Measurements from ENCODE around the gene HADHA.
A peak's percentile ranks its signal among the peaks of the same experiment; 100 is the strongest.
"Not testable (repeated sequence)": the region's sequence is repeated elsewhere in the genome, so short reads cannot be mapped to it uniquely, and the experiment has no call there.

Gene HADHA

DNA sequence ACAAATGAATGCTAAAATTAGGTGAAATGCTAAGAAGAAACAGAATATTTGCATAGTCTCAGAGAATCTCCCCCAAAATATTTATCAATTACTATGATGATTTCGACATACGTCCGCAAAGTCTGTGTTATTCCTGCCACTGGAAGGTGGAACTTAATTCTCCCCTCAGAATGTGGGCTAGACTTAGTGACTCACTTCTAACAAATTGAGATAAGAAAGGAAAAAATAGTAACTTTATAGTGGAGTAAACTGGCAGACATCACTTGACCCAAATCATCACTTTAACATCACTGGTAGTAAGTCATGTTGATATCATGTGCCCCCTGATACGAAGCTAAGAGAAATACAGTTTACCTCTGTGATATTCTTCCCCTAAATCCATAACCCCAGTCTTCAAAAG is 23.8 kb upstream of the HADHA start:
- H3K27me3 Mint-ChIP-seq, result no peaks in the 10 kb centered on the region
- peaks cover 59% of the 10 kb centered on the region for H3K36me3 Mint-ChIP-seq (ENCODE audit: low read depth)
- peaks cover 14% of the 10 kb centered on the region for H3K4me1 Mint-ChIP-seq (ENCODE audit: low read depth)
- no peak overlapping the region for H3K27ac Mint-ChIP-seq
- H3K9me3 Mint-ChIP-seq, result no peaks in the 10 kb centered on the region
- DNase-seq, result no peak
- no peak overlapping the region for H3K4me3 Mint-ChIP-seq

DNA sequence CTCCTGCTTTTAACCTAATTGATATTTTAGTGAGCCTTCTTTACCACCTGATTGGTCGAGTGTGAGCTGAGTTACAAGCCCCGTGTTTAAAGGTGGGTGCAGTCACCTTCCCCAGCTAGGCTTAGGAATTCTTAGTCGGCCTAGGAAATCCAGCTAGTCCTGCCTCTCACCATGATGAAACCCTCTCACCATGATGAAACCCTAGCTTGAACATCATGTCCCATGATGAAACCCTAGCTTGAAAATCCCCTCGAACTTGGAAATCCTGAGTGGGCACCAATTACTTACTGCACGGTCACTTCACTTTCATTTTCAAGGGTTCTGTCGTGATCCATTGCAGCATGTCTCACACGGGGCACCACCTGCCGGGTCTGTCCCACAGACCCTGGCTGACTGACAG is 14.4 kb upstream of the HADHA start:
- not testable (repeated sequence) for H3K27ac Mint-ChIP-seq; DNase-seq; H3K4me1 Mint-ChIP-seq (ENCODE audit: low read depth); H3K4me3 Mint-ChIP-seq; H3K27me3 Mint-ChIP-seq; H3K9me3 Mint-ChIP-seq
- H3K36me3 Mint-ChIP-seq (ENCODE audit: low read depth), result peaks cover 73% of the 10 kb centered on the region

DNA sequence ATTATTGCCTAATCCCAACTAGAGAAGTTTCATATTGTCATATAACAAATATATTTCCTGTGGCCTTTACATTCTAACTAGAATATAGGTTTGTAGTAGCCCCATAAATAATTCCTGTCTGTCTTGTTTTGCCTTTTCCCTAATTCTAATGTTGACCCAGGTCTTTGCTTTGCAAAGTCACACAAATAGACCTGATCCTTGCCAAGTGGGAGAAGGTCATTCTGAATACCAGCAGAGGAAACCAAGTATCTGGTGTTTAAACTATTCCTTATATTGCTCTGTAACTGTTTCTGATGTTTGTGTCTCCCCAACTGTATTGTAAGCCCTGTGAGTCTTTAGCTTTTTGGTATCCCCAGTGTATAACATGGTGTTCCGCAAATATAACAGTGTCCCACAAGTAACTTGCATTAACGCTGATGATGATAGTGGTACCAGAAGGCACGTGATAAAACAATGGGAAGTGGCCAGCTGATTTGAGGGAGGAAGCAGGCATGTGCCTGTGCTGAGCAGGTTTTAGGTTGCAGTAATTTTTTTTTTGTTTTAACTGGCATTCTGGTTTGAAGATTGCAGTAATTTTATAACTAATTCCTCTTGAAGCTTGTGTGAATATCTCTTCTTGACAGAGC is 11.4 kb upstream of the HADHA start:
- Mint-ChIP-seq H3K4me3 (no peak overlapping the region), H3K4me1 (ENCODE audit: low read depth) (peaks cover 26% of the 10 kb centered on the region), H3K36me3 (ENCODE audit: low read depth) (peaks cover 55% of the 10 kb centered on the region), H3K9me3 (no peaks in the 10 kb centered on the region), H3K27ac (no peak overlapping the region), H3K27me3 (no peaks in the 10 kb centered on the region)
- DNase-seq, result no peak

DNA sequence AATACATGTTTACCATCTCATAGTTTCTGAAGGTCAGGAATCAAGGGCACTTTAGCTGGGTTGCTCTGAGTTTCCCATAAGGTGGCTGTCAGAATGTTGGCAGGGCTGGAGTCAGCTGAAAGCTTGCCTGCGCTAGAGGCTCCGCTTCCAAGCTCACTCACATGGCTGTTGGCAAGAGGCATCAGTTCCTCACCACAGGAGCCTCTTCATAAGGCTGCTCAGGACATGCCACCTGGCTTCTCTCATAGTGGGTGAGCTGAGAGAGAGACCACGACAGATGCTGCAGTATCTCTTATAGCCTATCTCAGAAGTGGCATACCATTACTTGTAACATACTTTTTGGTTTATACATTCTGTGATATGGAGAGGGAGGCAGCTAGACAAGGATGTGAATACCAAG is 7.5 kb upstream of the HADHA start:
- H3K27me3 Mint-ChIP-seq, result no peaks in the 10 kb centered on the region
- peaks cover 40% of the 10 kb centered on the region for H3K4me1 Mint-ChIP-seq (ENCODE audit: low read depth)
- DNase-seq, result no peak
- H3K9me3 Mint-ChIP-seq, result no peaks in the 10 kb centered on the region
- H3K27ac Mint-ChIP-seq, result no peak overlapping the region
- no peak overlapping the region for H3K4me3 Mint-ChIP-seq
- H3K36me3 Mint-ChIP-seq (ENCODE audit: low read depth), result peaks cover 28% of the 10 kb centered on the region

DNA sequence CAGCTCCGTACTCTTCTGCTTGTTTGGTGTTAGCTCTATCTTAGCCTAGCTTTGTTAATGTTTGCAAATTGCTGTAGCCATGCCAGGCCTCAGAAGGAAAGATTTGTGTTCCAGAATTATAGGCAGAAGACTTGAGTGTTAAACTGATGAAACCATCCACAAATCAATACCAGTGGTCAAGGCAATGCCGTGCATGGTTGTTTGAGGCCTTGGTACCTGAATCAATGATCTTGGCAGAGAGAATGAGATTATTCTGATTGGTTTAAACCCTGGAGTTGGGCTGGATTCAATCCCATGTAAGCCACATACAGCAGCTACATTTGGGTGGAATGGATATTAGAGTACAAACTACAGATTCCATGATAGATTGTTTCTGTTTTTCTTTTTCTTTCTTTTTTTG is 5.2 kb upstream of the HADHA start:
- H3K4me3 Mint-ChIP-seq, result no peak overlapping the region
- H3K9me3 Mint-ChIP-seq, result no peaks in the 10 kb centered on the region
- no peaks in the 10 kb centered on the region for H3K27me3 Mint-ChIP-seq
- no peak overlapping the region for H3K27ac Mint-ChIP-seq
- peaks cover 20% of the 10 kb centered on the region for H3K36me3 Mint-ChIP-seq (ENCODE audit: low read depth)
- peaks cover 51% of the 10 kb centered on the region for H3K4me1 Mint-ChIP-seq (ENCODE audit: low read depth)
- DNase-seq, result no peak

DNA sequence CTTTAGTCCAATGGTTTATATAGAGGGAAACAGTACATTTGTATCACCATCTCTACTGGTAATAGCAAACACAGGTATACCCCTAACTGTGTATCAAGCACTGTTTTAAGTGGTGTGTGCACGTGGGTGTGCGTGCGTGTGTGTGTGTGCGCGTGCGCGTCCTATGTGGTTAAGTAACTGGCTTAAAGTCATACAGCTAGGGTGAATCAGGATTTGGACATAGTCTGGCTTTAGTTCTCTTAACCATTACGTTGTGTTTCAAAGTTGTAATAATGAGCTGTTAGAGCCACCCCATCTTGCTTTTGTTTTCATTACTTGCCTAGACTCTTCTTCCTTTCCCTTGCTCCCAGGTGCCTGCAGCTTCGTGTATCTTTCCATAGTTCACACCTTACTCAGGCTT is 2.4 kb upstream of the HADHA start:
- Mint-ChIP-seq H3K9me3 (no peaks in the 10 kb centered on the region), H3K27me3 (no peaks in the 10 kb centered on the region), H3K36me3 (ENCODE audit: low read depth) (peaks cover 33% of the 10 kb centered on the region), H3K4me3 (peak overlapping the region; percentile 95), H3K4me1 (ENCODE audit: low read depth) (peaks cover 53% of the 10 kb centered on the region), H3K27ac (no peak overlapping the region)
- no peak for DNase-seq

DNA sequence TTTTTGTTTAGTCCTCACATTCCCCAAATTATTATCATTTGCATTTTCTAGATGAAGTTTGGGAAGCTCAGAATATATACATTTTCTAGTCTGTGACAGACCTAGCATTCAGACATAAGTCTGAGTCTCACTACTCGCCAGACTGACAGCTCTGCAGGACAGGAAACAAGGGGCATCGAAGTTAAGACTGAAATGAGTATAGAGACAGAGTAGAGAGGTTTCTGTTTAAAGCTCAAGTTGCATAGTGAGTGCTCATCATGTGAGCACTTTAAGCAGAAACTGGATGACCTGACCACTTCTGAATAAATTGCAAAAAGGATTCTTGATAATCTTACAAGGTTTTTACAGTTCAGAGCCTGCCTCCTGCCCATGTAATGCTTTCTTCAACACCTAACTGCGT is 1.4 kb upstream of the HADHA start:
- Mint-ChIP-seq H3K9me3 (no peaks in the 10 kb centered on the region), H3K4me3 (peak overlapping the region; percentile 95), H3K36me3 (ENCODE audit: low read depth) (peaks cover 36% of the 10 kb centered on the region), H3K27ac (peak overlapping the region; percentile 100), H3K27me3 (no peaks in the 10 kb centered on the region), H3K4me1 (ENCODE audit: low read depth) (peaks cover 50% of the 10 kb centered on the region)
- DNase-seq, result no peak

DNA sequence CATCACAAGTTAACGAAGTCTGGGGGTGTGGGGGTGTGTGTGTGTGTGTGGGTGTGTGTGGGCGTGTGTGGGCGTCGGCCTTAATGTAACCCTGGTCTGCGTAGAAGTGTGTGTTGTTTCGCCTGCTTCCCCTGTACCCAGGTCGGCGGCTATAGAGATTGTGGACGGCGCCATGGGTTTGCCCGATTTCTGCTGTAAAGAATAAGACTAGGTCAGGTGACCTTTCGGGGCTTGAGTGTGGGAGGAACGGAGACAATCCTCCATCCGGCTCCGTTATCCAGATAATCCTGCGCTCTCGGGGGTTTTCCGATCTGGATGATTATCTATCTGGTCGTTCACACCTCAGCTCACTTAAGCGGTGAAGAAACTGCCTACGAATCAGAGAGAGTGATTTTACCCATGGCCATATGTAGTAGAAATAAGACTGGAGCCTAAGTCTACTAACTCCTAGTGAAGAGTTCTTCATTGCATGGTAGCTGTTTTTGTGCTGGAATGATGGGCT is 850 bp upstream of the HADHA start:
- Mint-ChIP-seq H3K27me3 (no peaks in the 10 kb centered on the region), H3K9me3 (no peaks in the 10 kb centered on the region), H3K27ac (peak overlapping the region; percentile 100), H3K36me3 (ENCODE audit: low read depth) (peaks cover 38% of the 10 kb centered on the region), H3K4me3 (peak overlapping the region; percentile 95), H3K4me1 (ENCODE audit: low read depth) (peaks cover 54% of the 10 kb centered on the region)
- no peak for DNase-seq

DNA sequence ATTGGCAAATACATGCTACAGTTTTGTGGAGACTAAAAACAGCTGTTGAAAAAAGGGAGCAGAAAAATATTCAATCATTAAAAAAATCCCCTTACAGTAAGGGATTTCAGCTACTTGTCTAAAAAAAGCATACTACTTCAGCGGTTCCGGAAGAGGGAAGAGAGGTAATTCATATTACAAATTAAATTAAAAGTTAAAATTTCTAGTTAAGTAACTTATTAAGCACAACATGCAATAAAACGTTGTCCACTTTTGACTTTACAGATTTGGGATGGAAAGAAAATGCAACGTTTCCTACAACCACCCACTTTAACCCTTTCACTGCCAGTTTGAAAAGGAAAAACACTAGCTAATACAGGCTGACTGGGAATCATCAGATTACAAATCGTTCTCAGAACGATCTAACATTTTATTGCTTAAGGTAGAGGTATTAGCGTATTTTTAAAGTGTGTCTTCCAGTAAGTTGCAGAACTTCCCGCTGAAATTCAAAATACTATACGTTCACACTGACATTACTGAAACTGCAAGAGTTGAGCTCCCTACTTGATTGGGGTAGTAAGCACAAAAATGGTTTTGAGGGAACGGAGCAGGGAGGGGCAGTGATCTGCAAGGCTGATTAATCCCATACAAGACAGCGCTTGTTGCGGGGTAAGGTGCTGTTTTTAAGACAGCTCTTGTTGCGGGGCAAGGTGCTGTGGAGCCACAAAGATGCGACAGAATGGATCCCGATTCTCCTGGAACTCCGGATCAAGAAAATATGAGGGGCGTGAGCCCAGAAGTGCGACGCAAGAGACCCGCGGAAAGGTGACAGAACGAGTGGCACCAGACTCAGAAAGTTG is 743 bp downstream of the HADHA start:
- Mint-ChIP-seq H3K4me1 (ENCODE audit: low read depth) (peaks cover 58% of the 10 kb centered on the region), H3K36me3 (ENCODE audit: low read depth) (peaks cover 50% of the 10 kb centered on the region), H3K4me3 (peak overlapping the region; percentile 95), H3K9me3 (no peaks in the 10 kb centered on the region), H3K27me3 (no peaks in the 10 kb centered on the region), H3K27ac (peak overlapping the region; percentile 100)
- DNase-seq, result no peak

DNA sequence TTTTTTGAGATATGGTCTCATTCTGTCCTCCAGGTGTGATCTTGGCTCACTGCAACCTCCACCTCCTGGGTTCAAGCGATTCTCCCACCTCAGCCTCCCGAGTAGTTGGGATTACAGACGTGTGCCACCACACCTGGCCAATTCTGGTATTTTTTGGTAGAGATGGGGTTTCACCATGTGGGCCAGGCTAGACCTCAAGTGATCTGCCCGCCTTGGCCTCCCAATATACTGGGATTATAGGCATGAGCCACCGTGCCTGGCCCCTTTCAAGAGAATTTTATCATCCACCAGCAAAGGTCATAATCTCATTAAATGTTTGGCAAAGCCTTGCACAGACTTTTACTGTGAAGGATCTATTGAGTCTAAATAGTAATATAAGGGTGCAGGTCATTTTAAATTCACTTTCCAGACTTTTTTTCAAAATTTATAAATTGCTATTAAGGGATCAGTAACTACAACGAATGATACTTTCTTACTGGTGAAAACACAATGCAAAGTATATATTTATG is 2.5 kb downstream of the HADHA start:
- H3K27ac Mint-ChIP-seq, result no peak overlapping the region
- H3K9me3 Mint-ChIP-seq, result no peaks in the 10 kb centered on the region
- peaks cover 53% of the 10 kb centered on the region for H3K4me1 Mint-ChIP-seq (ENCODE audit: low read depth)
- H3K27me3 Mint-ChIP-seq, result no peaks in the 10 kb centered on the region
- H3K4me3 Mint-ChIP-seq, result peak overlapping the region; percentile 95
- H3K36me3 Mint-ChIP-seq (ENCODE audit: low read depth), result peaks cover 66% of the 10 kb centered on the region
- no peak for DNase-seq

DNA sequence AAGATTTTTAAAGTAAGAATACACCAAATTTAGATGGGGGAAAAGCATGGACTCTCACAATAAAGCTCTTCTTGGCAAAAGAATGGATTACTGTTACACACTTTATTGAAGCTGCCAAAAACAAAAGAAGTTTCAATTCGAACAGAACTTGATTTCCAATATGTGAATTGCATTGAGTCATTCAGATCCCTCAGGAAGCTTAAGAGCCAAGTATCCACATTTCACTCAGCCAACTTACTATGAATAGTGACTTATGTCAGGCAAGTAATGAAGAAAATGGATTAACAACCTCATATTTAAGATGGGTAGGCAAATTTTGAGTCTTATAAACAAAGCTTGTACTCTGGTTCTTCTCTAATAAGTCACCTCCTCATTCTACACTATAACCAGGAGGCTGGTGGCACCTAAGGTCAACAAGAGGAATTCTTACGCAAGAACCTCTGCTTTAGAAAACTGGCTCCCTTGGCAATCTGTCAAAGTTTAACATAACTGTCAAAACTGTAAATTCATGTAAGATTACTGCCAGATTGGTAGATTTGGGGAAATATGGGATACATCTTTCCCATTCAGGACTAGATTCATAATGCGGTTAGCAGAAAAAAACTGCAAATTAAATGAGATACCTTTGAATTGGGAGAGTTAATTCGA is 6.0 kb downstream of the HADHA start:
- H3K9me3 Mint-ChIP-seq, result no peaks in the 10 kb centered on the region
- H3K27ac Mint-ChIP-seq, result no peak overlapping the region
- H3K36me3 Mint-ChIP-seq (ENCODE audit: low read depth), result peaks cover 77% of the 10 kb centered on the region
- no peak overlapping the region for H3K4me3 Mint-ChIP-seq
- DNase-seq, result no peak
- H3K4me1 Mint-ChIP-seq (ENCODE audit: low read depth), result peaks cover 36% of the 10 kb centered on the region
- H3K27me3 Mint-ChIP-seq, result no peaks in the 10 kb centered on the region

DNA sequence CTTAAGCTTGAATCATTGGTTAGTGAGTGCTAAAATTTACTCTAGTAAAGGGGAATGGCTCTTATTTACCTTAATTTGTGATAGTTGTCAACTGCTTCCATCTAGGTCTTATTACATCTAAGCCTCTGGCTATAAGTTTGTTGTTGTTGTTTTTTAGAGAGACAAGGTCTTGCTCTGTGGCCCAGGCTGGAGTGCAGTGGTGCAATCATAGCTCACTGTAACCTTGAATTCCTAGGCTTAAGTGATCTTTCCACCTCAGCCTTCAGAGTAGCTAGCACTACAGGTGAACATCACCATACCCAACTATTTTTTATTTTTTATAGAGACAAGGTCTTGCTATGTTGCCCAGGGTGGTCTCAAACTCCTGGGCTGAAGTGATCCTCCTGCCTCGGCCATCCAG is 6.6 kb downstream of the HADHA start:
- no peak for DNase-seq
- Mint-ChIP-seq H3K9me3 (no peaks in the 10 kb centered on the region), H3K27me3 (no peaks in the 10 kb centered on the region), H3K4me3 (no peak overlapping the region), H3K27ac (no peak overlapping the region), H3K4me1 (ENCODE audit: low read depth) (peaks cover 31% of the 10 kb centered on the region), H3K36me3 (ENCODE audit: low read depth) (peaks cover 77% of the 10 kb centered on the region)

DNA sequence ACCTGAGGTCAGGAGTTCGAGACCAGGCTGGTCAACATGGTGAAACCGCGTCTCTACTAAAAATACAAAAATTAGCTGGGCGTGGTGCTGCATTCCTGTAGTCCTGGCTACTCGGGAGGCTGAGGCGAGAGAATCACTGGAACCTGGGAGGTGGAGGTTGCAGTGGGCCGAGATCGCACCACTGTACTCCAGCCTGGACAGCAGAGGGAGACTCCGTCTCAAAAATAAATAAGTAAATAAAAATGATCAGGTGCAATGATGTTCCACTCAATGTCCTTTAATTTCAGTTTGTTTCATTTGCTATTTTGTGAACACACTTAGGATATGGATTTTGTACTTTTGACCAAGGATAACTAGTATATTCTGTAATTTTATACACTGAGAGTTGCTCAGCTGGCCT is 9.3 kb downstream of the HADHA start:
- peaks cover 91% of the 10 kb centered on the region for H3K36me3 Mint-ChIP-seq (ENCODE audit: low read depth)

DNA sequence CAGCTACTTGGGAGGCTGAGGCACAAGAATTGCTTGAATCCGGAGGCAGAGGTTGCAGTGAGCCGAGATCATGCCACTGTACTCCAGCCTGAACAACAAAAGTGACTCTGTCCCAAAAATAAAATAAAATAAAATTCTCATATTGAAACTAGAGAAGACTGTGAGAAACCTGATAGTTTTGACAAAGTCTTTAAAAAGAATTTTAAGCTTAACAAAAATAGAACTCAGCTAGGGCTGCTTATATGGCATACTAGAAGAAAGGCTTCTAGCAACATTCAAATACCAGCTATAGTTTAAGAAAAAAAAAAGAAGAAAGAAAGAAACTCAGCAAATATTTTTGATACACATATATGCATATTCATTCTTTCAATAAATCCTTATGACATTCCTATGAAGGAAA is 13.6 kb downstream of the HADHA start:
- Mint-ChIP-seq H3K27ac (no peak overlapping the region), H3K36me3 (ENCODE audit: low read depth) (peaks cover 97% of the 10 kb centered on the region), H3K27me3 (no peaks in the 10 kb centered on the region), H3K4me3 (no peak overlapping the region), H3K4me1 (ENCODE audit: low read depth) (peaks cover 3% of the 10 kb centered on the region), H3K9me3 (peaks cover 6% of the 10 kb centered on the region)
- DNase-seq, result no peak

More for the DNA sequence above, 9.3 kb downstream of the HADHA start:
- DNase-seq, result no peak
- no peak overlapping the region for H3K27ac Mint-ChIP-seq
- peaks cover 9% of the 10 kb centered on the region for H3K4me1 Mint-ChIP-seq (ENCODE audit: low read depth)
- H3K4me3 Mint-ChIP-seq, result no peak overlapping the region
- no peaks in the 10 kb centered on the region for H3K9me3 Mint-ChIP-seq
- H3K27me3 Mint-ChIP-seq, result no peaks in the 10 kb centered on the region

DNA sequence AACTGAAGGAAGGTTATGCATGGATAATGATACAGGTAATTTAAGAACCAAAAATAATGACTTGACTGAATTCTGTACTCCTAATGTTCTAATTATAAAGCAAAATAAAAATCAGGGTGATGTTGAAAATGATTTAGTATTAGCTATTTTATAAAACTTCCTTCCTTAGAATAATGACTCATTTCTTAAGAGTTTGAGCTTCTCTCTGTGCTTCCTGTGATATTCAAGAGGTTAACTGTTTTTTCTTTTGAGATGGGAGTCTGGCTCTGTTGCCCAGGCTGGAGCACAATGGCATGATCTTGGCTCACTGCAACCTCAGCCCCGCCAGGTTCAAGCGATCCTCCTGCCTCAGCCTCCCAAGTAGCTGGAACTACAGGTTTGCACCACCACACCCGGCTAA is 14.8 kb downstream of the HADHA start:
- Mint-ChIP-seq H3K27ac (no peak overlapping the region), H3K4me1 (ENCODE audit: low read depth) (peaks cover 3% of the 10 kb centered on the region), H3K4me3 (no peak overlapping the region), H3K36me3 (ENCODE audit: low read depth) (peaks cover 96% of the 10 kb centered on the region), H3K9me3 (peaks cover 6% of the 10 kb centered on the region), H3K27me3 (no peaks in the 10 kb centered on the region)
- no peak for DNase-seq
